GM12878 (cell line): ENCODE data around the gene RCE1. TPM values are rescaled to one million over a fixed set of nuclear protein-coding genes. Genes with fewer than 3 reads are reported as not detected.
"Not testable (repeated sequence)": the region's sequence is repeated elsewhere in the genome, so short reads cannot be mapped to it uniquely, and the experiment has no call there.

Experiments used
- ATAC-seq: fragments of 200-7000 bp; cut with Tn5 transposase; 3 replicates; pipeline ENCODE4 v1.9.1; 2020; ENCODE audit warnings: mild to moderate bottlenecking, moderate library complexity
- BruUV-seq: library from RNA; stranded (reverse); fragments of 400-500 nt; replicated peaks from 2 replicates; lab custom pipeline; 2021; lab: Mats Ljungman, UMichigan
- CTCF ChIA-PET: fragments of 300-600 bp; sonication (Branson Sonifier 250); formaldehyde crosslinking; extraction: SDS; loops from one replicate; lab custom pipeline; 2021; ENCODE audit warnings: inconsistent platforms; lab: Yijun Ruan, JAX
- POLR2A ChIA-PET: fragments of 350-600 bp; formaldehyde crosslinking; extraction: SDS; loops from one replicate; lab custom pipeline; 2021; ENCODE audit warnings: inconsistent platforms; lab: Charles Lee
- RAD21 ChIA-PET: fragments of 300-600 bp; sonication (Branson Sonifier 250); formaldehyde crosslinking; loops from one replicate; lab custom pipeline; 2023; ENCODE audit warnings: antibody characterized with exemption; ENCODE audit not compliant: unreplicated experiment; lab: Charles Lee
- SMC1A ChIA-PET: fragments of 300-600 bp; sonication (Branson Sonifier 250); formaldehyde crosslinking; loops from one replicate; lab custom pipeline; 2023; ENCODE audit not compliant: unreplicated experiment, uncharacterized antibody; lab: Charles Lee
- DNase-seq: peaks from one replicate; pipeline ENCODE4 v3.0.0-alpha.2; 2011; ENCODE audit warnings: low read depth, low spot score
- FAIRE-seq: peaks from 3 replicates; lab custom pipeline; 2011; peaks lifted over from hg19 to GRCh38; lab: Jason Lieb, UNC
- H2AFZ ChIP-seq: 2 replicates; pipeline ENCODE4 v1.6.0; 2011; ENCODE audit warnings: low read depth, low read length, control low read depth; ENCODE audit not compliant: control insufficient read depth
- H3K27ac ChIP-seq: 2 replicates; pipeline ENCODE4 v1.5.1; 2011; ENCODE audit warnings: control low read depth; ENCODE audit not compliant: control insufficient read depth, insufficient read depth
- H3K27me3 ChIP-seq, 2 experiments: replicated peaks in 1 of 2; 2 replicates each; pipeline versions ENCODE4 v1.6.0 to v1.6.1; 2011; ENCODE audit warnings: low read length in 1 of 2; ENCODE audit not compliant: control insufficient read depth in 2 of 2, insufficient read depth in 2 of 2
- H3K36me3 ChIP-seq, 2 experiments: 2 replicates each; pipeline ENCODE4 v1.5.1; 2011; ENCODE audit warnings: low read length in 1 of 2; ENCODE audit not compliant: control insufficient read depth in 2 of 2, insufficient read depth in 2 of 2
- H3K4me1 ChIP-seq: 2 replicates; pipeline ENCODE4 v1.6.1; 2011; ENCODE audit warnings: mild to moderate bottlenecking, low read length, moderate library complexity, mixed read lengths; ENCODE audit not compliant: control insufficient read depth, insufficient read depth
- H3K4me2 ChIP-seq: 2 replicates; pipeline ENCODE4 v1.6.0; 2011; ENCODE audit warnings: control low read depth; ENCODE audit not compliant: control insufficient read depth, insufficient read depth
- H3K4me3 ChIP-seq: fragments of 200-600 bp; sonication (generic); 2 replicates; pipeline ENCODE4 v1.5.1; 2016
- H3K79me2 ChIP-seq: 2 replicates; pipeline ENCODE4 v1.6.0; 2011; ENCODE audit warnings: low read length; ENCODE audit not compliant: control insufficient read depth, insufficient read depth
- H3K9ac ChIP-seq: 2 replicates; pipeline ENCODE4 v1.8.0; 2011; ENCODE audit warnings: low read length, control low read depth, mixed read lengths; ENCODE audit not compliant: control insufficient read depth, insufficient read depth
- H3K9me3 ChIP-seq: replicated peaks from 3 replicates; pipeline ENCODE4 v1.5.1; 2011; ENCODE audit warnings: mild to moderate bottlenecking, low read length; ENCODE audit not compliant: control insufficient read depth, insufficient read depth
- H4K20me1 ChIP-seq: 2 replicates; pipeline ENCODE4 v1.6.0; 2011; ENCODE audit not compliant: control insufficient read depth, insufficient read depth
- ASH2L ChIP-seq: fragments of 300-600, 200-600 bp; sonication (generic); IDR thresholded peaks from 2 replicates; pipeline ENCODE4 v1.6.1; 2017; ENCODE audit warnings: low read depth, mild to moderate bottlenecking, borderline replicate concordance
- BACH1 ChIP-seq: fragments of 450-650 bp; IDR thresholded peaks from 2 replicates; pipeline ENCODE4 v1.6.1; 2017; ENCODE audit warnings: mild to moderate bottlenecking, borderline replicate concordance
- BCLAF1 ChIP-seq: fragments of 450-650 bp; IDR thresholded peaks from 2 replicates; pipeline ENCODE4 v1.6.1; 2017; ENCODE audit warnings: antibody characterized with exemption, mild to moderate bottlenecking, moderate library complexity
- CEBPB ChIP-seq, 2 experiments: fragments of 150-350 bp in 1 of 2; IDR thresholded peaks; 2 replicates each; pipeline ENCODE4 v1.6.1; 2012 to 2014; ENCODE audit warnings: low read depth in 2 of 2, low read length in 2 of 2, borderline replicate concordance in 1 of 2, inconsistent platforms in 1 of 2
- HDAC2 ChIP-seq: fragments of 200-600 bp; sonication (generic); IDR thresholded peaks from 2 replicates; pipeline ENCODE4 v1.6.1; 2017
- HDAC6 ChIP-seq: fragments of 200-600 bp; sonication (generic); IDR thresholded peaks from one replicate; pipeline ENCODE4 v1.8.0; 2017; ENCODE audit warnings: antibody characterized with exemption; ENCODE audit not compliant: unreplicated experiment
- PBX3 ChIP-seq: IDR thresholded peaks from 2 replicates; pipeline ENCODE4 v1.6.1; 2011; ENCODE audit warnings: mild to moderate bottlenecking, low read depth, low read length, moderate library complexity; ENCODE audit not compliant: insufficient replicate concordance
- POLR2A ChIP-seq: IDR thresholded peaks from 2 replicates; pipeline ENCODE4 v1.6.1; 2011; ENCODE audit warnings: low read depth, mild to moderate bottlenecking, low read length
- SKIL ChIP-seq: fragments of 450-650 bp; IDR thresholded peaks from 2 replicates; pipeline ENCODE4 v1.6.1; 2017; ENCODE audit warnings: mild to moderate bottlenecking, low read depth, inconsistent platforms; ENCODE audit not compliant: poor library complexity, severe bottlenecking
- WGBS: methylation state at CpG from one replicate; pipeline ENCODE4 v1.1.6; 2016; ENCODE audit warnings: low lambda C conversion rate; ENCODE audit not compliant: insufficient replicate concordance, insufficient coverage; ENCODE audit errors: missing lambda C conversion rate; 5-methylcytosine and 5-hydroxymethylcytosine counted together
- in situ Hi-C: fragments of 300-500 bp; cut with MboI; formaldehyde crosslinking; loops from 9 replicates; pipeline ENCODE4 v1.14.3; 2018; ENCODE audit warnings: mixed read lengths
- intact Hi-C: fragments of 100-400 bp; cut with micrococcal nuclease; formaldehyde crosslinking; loops from one replicate; pipeline ENCODE4 v1.14.2; 2022; ENCODE audit not compliant: unreplicated experiment
- polyA plus RNA-seq, 11 experiments: library from polyadenylated mRNA; depleted of rRNA in 4 of 11; unstranded in 6 of 11; stranded (reverse) in 5 of 11; fragments of >200 nt; fragmentation: Nextera tagmentation in 4 of 11; fragmentation: Illumina TruSeq in 1 of 11; extraction: Ambion mirVana in 4 of 11; extraction: Trizol in 1 of 11; gene quantifications; 1 replicate in 1 of 11; 2 replicates in 10 of 11; pipeline versions ENCODE4 v1.2.1 to v1.2.3, GENCODE V29; 2011 to 2016; ENCODE audit warnings: inconsistent platforms in 2 of 11, missing spikeins in 2 of 11, low read depth in 1 of 11
- total RNA-seq, 4 experiments: library from RNA; depleted of rRNA in 3 of 4; stranded (reverse); fragments of >200 nt in 3 of 4; fragmentation: Illumina TruSeq in 1 of 4; extraction: Trizol in 1 of 4; gene quantifications; 2 replicates each; pipeline versions ENCODE4 v1.2.1 to v1.2.3, GENCODE V29; 2013 to 2021

Gene RCE1
- total and polyA plus RNA-seq, 10 of the 15 experiments (the other 5 are each of a cell fraction or from before 2014, with no cell fraction given): 0.79 to 32.9 (median 16.4) TPM

GRCh38 chr11:66823700-66824099 is 19.5 kb upstream of the RCE1 start (continued):
- no peak for TF ChIP-seq BCLAF1
- TF ChIP-seq POLR2A: no peak
- no peak for TF ChIP-seq SKIL
- TF ChIP-seq BACH1: no peak
- no peak for TF ChIP-seq ASH2L
- no peak for TF ChIP-seq HDAC6
- TF ChIP-seq HDAC2: no peak
- TF ChIP-seq CEBPB (IDR thresholded peaks at IDR 0.05; ENCODE audit: borderline replicate concordance in 1 of 2, low read depth in 2 of 2, low read length in 2 of 2): no peak
- TF ChIP-seq PBX3: no peak

- FAIRE-seq, SMC1A ChIA-PET, H4K20me1 ChIP-seq, H3K4me1 ChIP-seq, RAD21 ChIA-PET, ATAC-seq, BruUV-seq, H3K79me2 ChIP-seq, intact Hi-C loops, DNase-seq, H3K27ac ChIP-seq, in situ Hi-C loops, H3K4me2 ChIP-seq, H3K27me3 ChIP-seq, H3K9me3 ChIP-seq, H3K36me3 ChIP-seq, H2AFZ ChIP-seq, POLR2A ChIA-PET, H3K4me3 ChIP-seq, H3K9ac ChIP-seq: not testable (repeated sequence)
- CTCF ChIA-PET: interaction anchor here (1.2 kb wide), 1 partner anchor 9 kb away, joined by 7 read pairs; no protein-coding TSS in a partner anchor
- 100% methylated on average over 3 of the region's 4 CpGs for WGBS
Measured at GRCh38 chr11:66824573-66824972, 18.7 kb upstream of the RCE1 start.
